ENCODE measurements around the gene PRKN. TPM values are rescaled to one million over a fixed set of nuclear protein-coding genes. Genes with fewer than 3 reads are reported as not detected.

PRKN gene
- total RNA-seq, 1 experiment from 2014 or later: 2.0 TPM

DNA sequence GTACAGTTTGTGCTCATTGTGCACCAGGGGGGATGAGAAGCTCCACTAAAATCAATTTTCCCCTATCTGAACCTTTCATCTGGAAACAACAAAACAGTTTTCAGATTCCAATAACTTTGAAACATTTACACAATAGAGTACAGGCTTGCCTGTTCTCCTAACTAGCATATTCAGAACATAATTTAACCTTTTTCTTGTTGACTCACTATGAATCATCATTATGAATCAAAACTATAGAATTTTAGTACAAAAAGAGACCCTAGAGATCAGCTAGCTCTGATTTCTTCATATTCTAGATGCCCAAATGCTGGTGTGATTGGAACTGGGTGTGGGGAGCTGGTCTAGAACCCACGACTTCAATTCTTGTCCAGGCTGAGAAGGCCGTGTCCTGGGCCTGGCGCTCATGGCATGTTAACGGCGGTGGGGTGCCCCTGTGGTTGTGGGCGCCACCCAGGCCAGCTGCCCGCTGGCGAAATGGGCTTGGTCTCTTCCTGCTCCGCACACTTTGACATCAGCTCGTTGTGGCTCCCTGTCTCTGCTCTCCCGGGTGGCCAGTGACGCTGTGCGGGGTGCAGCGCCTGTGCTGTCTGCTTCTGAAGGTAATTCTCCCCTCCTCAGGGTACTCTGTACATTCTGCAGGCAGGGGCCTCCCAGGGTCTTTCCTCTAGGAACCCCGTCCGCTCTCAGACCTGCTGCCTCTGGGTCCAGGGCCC lies 1423.8 kb downstream of the PRKN start:
- Histone ChIP-seq H3K4ac (ENCODE audit: low read depth, low read length) (no peak overlapping the region), H4K8ac (replicated peaks; ENCODE audit: insufficient read length, low read depth, low read length) (no peak overlapping the region), H3K79me2 (ENCODE audit: insufficient read depth, low read length) (no peaks in the 10 kb centered on the region), H2BK15ac (ENCODE audit: low read depth, low read length) (no peak overlapping the region), H2BK120ac (ENCODE audit: low read depth, low read length, poor library complexity, severe bottlenecking) (no peak overlapping the region), H3K4me2 (ENCODE audit: insufficient read depth, insufficient read length, low read length) (no peak overlapping the region), H2BK12ac (ENCODE audit: insufficient read length, low read depth, low read length) (no peak overlapping the region), H3K9me3 (ENCODE audit: control insufficient read depth, low read depth, low read length) (no peaks in the 10 kb centered on the region), H3K14ac (ENCODE audit: insufficient read depth, low read length) (no peak overlapping the region), H3T11ph (ENCODE audit: low read length) (no peak overlapping the region), H2AK5ac (ENCODE audit: insufficient read length, low read length) (no peak overlapping the region), H3K9ac (ENCODE audit: extremely low read depth, insufficient read length, low read length) (no peak overlapping the region), H2BK20ac (ENCODE audit: low read depth, low read length, poor library complexity, severe bottlenecking) (no peak overlapping the region), H3K79me1 (ENCODE audit: insufficient read depth, low read depth, low read length, poor library complexity, severe bottlenecking) (no peaks in the 10 kb centered on the region), H3K56ac (ENCODE audit: insufficient read length, low read depth, low read length) (no peak overlapping the region), H3K27ac (ENCODE audit: insufficient read length, low read depth, low read length) (no peak overlapping the region), H3K23me2 (ENCODE audit: insufficient read length, low read depth, low read length, poor library complexity, severe bottlenecking) (no peaks in the 10 kb centered on the region), H4K5ac (ENCODE audit: insufficient read length, low read depth, low read length) (no peak overlapping the region), H3K23ac (ENCODE audit: insufficient read length, low read depth, low read length) (no peak overlapping the region), H3K27me3 (ENCODE audit: insufficient read depth, low read length) (no peaks in the 10 kb centered on the region), H3K4me1 (ENCODE audit: insufficient read depth, low read length) (no peaks in the 10 kb centered on the region), H2BK5ac (ENCODE audit: insufficient read length, low read length) (no peak overlapping the region), H2AFZ (ENCODE audit: low read length) (no peak overlapping the region), H4K20me1 (ENCODE audit: control insufficient read depth, insufficient read depth, insufficient read length) (no peaks in the 10 kb centered on the region), H3K18ac (ENCODE audit: insufficient read length, low read depth, low read length) (no peak overlapping the region), H4K91ac (ENCODE audit: insufficient read length, low read depth, low read length) (no peak overlapping the region)
- H3K9me3 Mint-ChIP-seq: peaks cover 9 to 12% of the 10 kb centered on the region in 2 experiments; a peak in 4 of 5 replicates
- peaks cover 3 to 14% (median 5%) of the 10 kb centered on the region in 3 experiments; a peak in 6 of 7 replicates for H3K36me3 Mint-ChIP-seq (ENCODE audit: insufficient read depth in 1 of 3, low read depth in 3 of 3)
- no peak overlapping the region for H3K27ac Mint-ChIP-seq
- H3K4me3 Mint-ChIP-seq: no peak overlapping the region
- H3K27me3 Mint-ChIP-seq (ENCODE audit: low read depth): peaks cover 2% of the 10 kb centered on the region; the same call in 1 of the 2 replicates
- DNase-seq: no peak
- WGBS (ENCODE audit: extremely low coverage, insufficient read length, low lambda C conversion rate): no CpG with 5 or more reads among the region's 16 CpGs
- peaks cover 21 to 22% of the 10 kb centered on the region in 2 experiments for H3K4me1 Mint-ChIP-seq
- TF ChIP-seq, protein P1, sequence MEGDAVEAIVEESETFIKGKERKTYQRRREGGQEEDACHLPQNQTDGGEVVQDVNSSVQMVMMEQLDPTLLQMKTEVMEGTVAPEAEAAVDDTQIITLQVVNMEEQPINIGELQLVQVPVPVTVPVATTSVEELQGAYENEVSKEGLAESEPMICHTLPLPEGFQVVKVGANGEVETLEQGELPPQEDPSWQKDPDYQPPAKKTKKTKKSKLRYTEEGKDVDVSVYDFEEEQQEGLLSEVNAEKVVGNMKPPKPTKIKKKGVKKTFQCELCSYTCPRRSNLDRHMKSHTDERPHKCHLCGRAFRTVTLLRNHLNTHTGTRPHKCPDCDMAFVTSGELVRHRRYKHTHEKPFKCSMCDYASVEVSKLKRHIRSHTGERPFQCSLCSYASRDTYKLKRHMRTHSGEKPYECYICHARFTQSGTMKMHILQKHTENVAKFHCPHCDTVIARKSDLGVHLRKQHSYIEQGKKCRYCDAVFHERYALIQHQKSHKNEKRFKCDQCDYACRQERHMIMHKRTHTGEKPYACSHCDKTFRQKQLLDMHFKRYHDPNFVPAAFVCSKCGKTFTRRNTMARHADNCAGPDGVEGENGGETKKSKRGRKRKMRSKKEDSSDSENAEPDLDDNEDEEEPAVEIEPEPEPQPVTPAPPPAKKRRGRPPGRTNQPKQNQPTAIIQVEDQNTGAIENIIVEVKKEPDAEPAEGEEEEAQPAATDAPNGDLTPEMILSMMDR (conservative IDR thresholded peaks at IDR 0.05): no peak
